ENCODE measurements around the gene RAB11A.
"Not testable (repeated sequence)": the region's sequence is repeated elsewhere in the genome, so short reads cannot be mapped to it uniquely, and the experiment has no call there.

RAB11A gene

DNA sequence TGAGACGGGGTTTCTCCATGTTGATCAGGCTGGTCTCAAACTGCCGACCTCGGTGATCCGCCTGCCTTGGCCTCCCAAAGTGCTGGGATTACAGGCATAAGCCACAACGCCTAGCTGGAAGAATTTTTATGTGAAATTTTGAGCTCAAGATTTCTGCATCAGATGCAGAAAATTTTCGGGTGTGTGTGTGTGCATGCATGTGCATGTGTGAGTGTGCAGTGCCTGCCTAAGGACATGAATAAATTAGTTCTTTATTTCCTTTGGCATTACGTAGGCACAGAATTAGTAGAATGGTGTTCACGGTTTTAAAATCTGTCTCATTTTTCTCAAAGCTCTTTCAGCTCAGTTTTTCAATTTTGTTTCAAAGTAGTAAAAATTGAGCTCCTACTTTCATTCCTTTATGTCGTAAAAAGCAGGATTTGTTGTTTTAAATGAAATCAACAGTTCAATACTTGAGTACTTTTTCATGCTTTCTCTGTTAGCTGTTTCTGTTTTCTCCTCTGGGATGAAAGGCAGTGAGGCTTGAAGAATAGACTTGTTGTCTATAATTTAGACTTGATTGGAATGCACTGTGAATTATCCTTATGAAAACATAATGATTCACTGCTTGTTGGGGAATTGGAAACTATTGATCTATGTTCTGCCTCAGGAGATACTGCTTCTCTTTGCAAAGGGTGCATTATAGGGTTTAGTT lies 23.3 kb upstream of the RAB11A start:
- FAIRE-seq, result no peak

DNA sequence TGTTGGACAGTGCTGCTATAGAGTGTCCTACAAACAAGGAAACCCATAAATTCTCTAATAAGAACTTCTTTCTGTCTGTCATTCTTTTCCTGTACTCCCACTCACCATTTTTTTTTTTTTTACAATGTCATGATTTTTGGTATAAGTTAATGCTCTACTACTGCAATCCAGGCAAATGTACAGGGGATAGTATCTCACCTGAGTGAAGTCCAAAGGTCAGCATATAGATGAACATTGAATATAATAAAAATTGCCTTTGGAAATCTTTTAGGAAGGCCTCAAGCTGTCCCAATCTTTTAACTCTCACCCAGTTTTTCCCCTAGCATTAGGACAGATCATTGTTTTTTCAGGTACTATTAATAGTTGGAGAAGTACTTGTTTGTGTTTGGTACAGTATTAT lies 21.3 kb upstream of the RAB11A start:
- FAIRE-seq, result no peak

DNA sequence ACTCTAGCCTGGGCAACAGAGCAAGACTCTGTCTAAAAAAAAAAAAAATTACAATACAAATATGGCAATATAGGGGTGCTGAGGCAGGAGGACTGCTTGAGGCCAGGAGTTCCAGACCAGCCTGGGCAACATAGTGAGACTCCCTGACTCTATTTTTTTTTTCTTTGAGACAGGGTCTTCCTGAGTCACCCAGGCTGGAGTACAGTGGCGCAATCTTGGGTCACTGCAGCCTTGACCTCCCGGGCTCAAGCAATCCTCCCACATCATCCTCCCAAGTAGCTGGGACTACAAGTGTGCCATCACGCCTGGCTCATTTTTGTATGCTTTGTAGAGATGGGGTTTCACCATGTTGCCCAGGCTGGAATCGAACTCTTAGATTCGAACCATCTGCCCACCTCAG lies 17.3 kb upstream of the RAB11A start:
- no peak for FAIRE-seq

DNA sequence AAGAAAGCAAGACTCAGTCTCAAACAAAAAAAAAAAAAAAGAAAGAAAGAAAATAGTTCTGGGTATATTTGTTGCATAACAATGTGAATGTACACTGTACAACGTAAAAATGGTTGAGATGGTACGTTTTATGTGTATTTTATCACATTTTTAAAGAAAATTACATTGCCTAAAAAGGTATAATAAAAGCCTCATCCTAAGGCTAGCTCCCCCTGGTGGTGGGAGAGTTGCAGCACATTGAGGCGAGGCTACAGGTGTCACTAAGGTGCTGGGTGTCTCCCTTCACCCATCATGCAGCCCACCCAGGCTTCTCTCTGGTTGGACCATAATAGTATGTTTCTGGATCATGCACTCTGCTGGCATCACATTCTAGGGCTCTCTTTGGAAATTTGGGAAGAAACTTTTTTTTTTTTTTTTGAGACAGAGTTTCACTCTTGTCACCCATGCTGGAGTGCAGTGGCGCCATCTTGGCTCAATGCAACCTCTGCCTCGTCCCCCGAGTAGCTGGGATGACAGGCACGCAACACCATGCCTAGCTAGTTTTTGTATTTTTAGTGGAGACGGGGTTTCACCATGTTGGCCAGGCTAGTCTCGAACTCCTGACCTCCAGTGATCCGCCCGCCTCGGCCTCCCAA lies 12.4 kb upstream of the RAB11A start:
- no peak for FAIRE-seq

DNA sequence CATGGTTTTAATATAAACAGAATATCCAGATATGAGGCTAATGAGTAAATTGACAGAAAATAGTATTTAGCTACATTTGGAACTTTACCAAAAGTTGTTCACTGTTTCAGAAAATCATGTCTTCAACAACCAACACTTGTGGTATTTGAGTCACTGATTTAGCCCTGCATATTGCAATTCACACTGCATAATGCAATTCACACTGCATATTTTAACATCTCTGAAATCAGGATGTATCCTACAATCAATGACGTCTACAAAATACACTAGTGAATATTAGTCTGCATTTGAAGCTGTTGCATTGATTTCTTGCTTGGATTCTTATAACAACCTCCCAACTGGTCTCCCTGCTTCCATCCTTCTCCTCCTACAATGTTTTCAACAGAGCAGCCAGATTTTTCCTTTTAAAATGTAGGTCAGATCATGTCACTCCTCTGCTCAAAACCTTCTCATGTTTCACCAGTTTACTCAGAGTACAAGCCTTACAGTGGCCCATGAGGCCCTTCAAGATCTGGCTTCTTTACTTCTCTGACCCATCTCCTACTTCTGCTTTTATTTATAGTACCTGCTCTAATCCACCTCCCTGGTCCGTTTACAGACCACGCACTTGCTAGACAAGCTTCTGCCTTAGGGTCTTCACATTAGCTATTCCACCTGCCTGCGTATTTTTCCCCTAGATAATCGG lies 11.4 kb upstream of the RAB11A start:
- no peak for FAIRE-seq

DNA sequence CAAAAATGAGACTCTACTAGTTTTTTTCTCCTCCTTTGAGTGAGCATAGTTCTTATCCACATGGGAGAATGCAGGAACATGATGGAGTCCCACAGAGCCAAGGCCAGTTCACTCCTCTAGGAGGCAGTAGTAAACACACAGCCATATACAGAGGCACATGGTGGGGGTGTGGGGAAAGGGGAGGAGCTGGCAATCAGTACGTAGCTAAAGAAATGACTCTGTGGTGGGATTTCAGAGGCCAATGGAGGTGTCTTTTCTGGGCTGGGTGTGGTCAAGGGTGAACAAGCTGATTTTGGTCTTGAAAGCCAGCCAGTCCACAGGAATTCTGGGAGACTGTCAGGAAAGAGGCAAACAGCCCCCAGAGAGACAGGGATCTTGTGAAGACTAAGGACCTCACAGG lies 6.6 kb upstream of the RAB11A start:
- FAIRE-seq, result no peak

DNA sequence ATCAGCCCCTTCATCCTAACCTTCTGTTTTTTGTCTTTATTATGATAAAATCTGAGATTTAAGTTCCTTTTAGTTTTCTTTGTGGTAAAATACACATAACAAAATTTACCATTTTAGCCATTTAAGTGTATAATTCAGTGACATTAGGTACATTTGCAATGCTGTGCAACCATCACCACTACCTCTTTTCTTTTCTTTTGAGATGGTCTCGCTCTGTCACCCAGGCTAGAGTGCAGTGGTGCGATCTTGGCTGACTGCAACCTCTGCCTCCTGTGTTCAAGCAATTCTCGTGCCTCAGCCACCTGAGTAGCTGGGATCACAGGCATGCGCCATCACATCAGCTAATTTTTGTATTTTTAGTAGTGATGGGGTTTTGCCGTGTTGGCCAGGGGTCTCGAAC lies 6.2 kb upstream of the RAB11A start:
- no peak for FAIRE-seq

DNA sequence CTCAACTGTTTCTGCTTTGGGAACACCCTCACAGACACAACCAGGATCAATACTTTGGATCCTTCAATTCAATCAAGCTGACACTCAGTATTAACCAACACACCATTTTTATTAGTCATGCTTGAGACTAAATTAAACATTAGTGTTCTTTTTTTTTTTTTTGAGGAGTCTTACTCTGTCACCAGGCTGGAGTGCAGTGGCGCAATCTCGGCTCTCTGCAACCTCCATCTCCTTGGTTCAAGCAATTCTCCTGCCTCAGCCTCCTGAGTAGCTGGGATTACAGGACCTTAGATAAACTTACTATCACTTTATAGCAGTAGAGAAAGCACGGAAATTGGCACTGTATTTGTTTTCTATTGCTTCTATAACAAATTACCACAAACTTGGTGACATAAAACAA lies 2.0 kb upstream of the RAB11A start:
- no peak for FAIRE-seq

DNA sequence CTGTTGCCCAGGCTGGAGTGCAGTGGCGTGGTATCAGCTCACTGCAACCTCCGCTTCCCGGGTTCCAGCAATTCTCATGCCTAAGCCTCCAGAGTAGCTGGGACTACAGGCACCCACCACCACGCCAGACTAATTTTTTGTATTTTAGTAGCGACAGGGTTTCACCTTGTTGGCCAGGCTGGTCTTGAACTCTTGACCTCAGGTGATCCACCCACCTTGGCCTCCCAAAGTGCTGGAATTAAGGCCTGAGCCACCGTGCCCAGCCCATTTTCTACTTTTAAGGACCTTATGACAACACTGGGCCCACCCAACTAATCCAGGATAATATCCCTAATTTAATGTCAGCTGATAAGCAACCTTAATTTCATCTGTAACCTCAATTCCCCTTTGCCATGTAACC lies 1.4 kb upstream of the RAB11A start:
- not testable (repeated sequence) for FAIRE-seq

DNA sequence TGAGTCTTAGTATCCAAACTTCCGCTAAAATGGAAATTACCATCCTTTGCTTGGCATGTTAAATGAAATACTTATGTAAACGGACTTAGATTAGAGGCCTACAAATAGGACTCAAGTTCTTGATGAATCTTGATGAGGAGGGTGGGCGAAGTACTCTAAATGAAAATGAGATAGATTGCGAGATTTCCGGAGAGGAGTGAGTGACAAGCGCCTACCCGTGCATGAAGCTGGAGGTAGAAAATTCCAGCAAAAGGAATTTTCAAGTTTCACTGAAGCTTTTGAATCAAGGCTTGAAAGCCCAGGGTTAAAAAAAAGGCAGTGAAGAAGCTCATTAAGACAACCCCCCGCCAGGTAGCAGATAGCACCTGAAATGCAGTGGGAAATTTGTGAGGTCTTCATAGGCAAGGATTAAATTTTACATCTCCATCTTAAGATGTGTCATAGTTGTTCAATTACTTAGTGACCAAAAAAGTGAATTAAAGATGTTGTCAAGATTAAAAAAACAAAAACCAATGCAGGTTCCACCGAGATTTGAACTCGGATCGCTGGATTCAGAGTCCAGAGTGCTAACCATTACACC lies 655 bp upstream of the RAB11A start:
- FAIRE-seq, result no peak

DNA sequence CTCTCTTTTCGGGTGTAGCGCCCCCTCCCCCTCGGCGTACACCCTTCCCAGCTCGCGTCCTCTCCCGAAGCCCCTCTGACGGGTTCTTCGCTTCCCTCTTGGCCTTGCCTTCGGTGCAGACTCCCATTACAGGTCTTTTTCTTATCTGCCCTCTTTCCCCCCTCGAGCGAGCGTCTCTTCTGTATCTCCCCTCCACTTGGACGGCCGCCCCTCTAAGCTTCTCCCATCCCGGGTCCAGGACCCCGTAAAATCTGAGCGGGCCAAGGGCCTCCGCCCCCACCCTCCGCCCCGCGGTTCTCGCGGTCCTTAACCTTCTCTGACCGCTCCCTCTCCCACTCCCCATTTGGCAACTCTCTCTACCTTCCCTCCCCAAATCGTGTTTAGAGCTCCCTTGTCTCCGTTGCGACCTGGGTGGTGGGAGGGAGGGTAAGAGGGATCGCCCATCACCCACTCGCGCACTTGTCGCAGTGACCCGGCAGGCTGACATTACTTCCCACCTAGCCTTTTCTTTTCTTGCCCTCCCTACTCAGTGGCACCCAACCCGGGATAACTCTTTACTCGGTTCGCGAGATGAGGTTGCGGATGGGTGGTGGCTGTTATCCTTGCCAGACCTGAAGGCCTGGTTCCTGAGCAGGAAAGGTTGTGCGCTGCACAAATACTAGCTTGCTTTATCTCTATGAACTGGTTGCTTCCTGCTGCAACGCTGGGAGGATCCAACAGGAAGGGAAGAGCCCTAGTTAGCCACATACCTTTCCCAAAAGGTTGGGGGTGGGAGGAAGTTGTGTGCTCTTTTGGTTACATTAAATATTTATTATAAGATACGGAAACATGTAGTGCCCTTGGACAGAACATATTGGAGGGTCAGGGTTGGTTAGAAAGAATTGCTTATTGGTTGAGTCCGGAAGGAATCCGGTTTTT lies 922 bp downstream of the RAB11A start:
- no peak for FAIRE-seq

DNA sequence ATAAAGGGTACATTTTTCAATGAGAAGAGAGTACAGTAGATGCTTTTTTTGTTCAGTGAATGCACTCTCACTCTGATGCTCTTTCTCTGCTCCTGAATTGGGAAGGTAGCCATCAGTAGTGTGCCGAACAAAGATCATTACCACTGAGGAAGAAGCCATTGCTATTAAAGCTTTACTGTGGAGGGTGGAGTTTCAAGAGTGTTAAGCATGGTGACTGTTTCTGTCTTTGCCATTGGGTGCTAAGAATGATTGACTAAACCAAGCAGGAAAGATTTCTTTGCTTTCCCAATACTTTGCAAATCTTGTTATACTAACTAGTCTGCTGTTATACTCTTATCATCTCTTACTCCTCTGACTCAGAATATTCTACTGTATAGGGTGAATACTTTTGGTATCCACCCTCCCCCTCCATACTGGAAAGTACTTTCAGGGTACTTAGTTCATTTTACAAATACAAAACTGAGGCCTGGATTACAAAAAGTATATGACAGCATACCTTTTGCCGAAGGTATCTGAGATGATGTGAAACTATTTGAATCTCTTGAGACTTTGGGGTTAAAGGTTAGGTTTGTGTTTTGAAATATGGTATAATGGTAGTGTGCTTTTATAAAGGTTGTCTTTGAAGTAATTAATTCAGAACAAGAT lies 1.7 kb downstream of the RAB11A start:
- no peak for FAIRE-seq

DNA sequence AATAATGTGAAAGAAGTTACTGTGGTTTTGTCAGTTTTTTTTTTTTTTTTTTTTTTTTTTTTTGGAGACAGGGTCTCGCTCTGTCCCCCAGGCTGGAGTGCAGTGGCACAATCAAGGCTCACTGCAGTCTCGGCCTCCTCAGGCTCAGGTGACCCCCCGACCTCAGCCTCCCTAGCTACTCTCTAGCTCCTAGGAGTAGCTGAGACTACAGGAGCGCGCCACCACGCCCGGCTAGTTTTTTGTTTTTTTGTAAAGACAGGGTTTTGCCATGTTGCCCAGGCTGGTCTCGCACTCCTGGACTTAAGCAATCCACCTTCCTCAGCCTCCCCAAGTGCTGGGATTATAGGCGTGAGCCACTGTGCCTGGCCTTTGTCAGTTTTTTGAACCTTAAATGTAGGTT lies 2.6 kb downstream of the RAB11A start:
- not testable (repeated sequence) for FAIRE-seq

DNA sequence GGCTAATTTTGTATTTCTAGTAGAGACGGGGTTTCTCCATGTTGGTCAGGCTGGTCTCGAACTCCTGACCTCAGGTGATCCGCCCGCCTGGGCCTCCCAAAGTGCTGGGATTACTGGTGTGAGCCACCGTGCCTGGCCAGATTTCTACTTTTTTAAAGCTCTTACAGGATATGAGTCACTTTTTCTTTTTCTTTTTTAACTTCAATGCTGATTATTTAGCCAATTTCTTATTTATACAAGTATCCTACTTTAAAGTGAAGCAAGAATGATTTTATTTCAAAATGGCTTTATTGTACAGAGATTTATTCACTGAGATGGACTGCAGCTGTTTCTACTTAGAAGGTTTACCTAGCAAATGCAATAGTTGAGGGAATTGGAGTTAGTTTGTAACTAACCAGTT lies 3.3 kb downstream of the RAB11A start:
- FAIRE-seq, result not testable (repeated sequence)

DNA sequence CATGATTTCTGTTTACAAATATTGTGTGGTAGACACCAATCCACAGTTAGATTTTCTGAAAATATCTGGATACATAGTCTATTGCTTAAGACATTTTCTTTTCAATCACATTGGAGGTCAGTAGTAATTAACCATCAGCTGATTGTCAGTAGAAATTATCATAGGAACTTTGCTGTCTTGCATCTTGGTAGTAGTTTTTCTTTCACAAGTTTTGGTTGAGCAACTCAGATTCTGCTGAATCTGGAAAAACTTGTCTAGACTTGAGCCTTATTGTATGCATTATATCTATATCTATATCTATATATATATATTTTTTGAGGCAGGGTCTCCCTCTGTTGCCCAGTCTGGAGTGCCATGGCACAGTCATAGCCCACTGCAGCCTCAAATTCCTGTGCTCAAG lies 4.0 kb downstream of the RAB11A start:
- no peak for FAIRE-seq

DNA sequence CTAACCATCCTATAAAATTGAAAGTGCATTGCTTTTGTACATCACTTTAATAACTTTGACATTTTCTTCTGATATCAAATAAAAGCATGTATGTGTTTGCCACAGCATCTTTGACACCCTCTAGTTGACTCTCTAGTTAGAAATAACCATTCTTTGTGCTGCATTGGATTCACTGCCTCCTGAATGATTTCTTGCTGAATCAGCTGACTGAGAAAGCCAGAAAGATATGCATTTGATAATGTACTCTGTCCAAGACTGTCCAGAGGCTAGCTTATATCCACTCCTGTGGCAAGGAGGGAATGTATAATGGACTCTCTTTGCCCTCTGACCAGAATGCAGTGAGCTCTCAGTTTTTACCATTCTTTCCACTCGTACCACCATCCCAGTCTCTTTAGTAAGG lies 6.2 kb downstream of the RAB11A start:
- FAIRE-seq, result no peak

DNA sequence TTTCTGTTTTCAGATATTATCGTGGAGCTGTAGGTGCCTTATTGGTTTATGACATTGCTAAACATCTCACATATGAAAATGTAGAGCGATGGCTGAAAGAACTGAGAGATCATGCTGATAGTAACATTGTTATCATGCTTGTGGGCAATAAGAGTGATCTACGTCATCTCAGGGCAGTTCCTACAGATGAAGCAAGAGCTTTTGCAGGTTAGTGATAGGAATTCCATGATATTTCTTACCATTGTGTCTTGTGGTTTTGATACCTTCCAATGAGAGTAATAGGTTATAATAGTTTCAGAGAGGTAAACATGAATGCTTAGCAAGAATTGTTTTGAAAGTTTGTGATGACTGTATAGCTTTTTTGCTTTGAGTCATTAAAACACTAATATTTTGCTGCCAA lies 8.5 kb downstream of the RAB11A start:
- no peak for FAIRE-seq

DNA sequence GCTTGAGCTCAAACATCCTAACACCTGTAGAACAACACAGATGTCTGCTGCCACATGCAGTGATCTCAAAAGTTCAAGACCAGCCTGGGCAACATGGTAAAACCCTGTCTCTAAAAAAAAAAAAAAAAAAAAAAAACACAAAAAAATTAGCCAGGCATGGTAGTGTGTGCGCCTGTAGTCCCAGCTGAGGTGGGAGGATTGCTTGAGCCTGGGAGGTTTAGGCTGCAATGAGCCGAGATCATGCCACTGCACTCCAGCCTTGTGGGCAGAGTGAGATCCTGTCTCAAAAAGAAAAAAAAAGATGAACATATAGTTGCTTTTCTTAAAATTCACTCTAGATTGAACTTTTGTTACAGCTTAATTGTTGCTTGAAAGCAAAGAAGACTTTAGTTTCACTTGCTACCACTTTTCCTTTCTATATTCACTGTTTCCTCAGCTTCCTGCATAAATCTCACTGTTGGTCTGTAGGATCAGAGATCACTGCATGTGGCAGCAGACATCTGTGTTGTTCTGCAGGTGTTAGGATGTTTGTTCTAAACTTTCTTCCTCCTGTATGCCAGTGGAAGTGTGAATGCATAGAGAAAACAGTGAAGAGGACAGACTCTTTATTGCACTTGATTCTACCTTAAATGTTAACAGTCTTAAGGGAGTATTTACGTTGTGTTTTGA lies 12.6 kb downstream of the RAB11A start:
- FAIRE-seq, result no peak

DNA sequence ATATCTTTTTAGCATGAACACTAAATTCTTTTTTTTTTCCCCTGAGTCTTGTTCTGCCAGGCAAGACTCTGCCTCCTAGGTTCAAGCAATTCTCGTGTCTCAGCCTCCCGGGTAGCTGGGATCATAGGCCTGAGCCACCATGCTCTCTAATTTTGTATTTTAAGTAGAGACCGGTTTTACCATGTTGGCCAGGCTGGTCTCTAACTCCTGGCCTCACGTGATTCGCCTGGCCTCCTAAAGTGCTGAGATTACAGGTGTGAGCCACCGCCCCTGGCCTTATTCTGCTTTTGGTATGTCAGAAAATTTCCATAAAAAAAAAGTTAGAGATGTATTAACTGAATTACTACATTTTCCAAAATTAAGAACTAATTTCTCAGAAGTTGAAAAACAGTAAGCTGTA lies 14.3 kb downstream of the RAB11A start:
- no peak for FAIRE-seq

DNA sequence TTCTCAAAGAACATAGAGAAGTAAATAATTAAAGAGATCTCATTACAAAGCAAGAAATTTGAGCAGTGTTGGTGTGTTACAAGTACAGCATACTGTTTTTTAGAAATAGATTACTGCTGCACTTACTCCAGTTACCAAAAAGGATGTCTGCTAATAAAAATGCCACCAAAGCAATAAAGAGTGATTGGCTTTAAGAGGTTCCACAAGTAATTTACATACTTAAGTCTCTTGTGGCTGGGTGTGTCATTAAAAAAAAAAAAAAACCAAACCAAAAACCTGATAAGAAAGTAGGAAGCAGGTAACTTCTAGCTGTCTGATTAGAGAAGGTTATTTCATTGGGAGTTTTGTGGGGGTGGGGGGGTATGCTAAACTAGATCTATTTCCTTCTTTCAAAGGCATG lies 15.2 kb downstream of the RAB11A start:
- no peak for FAIRE-seq

DNA sequence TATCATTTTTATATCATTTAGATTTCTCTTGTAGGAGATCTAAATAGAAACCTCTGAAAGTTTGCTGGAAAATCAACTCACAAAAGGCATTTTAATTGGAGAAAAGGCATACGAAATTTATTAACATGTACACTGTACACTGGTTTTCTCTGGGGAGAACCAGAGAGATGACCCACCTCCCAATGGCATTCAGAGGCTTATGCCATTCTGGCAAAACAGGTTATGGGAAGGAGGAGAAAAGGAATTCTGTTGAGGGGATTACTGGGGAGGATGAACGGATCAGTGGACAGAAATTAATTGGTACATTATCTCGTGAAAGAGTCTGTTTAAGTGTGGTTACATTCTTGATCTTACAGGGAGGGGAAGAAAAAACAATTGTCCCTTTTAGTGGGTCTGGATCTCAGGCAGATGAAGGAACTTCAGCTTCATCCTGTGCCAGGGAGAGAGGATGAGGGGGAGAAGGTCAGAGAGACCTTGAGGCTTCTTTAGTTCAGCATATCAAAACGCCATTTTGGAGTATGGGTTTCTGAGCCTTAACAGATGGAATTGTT lies 16.5 kb downstream of the RAB11A start:
- no peak for FAIRE-seq
